ENCODE data around the gene CXCL1.
"Not testable (repeated sequence)": the region's sequence is repeated elsewhere in the genome, so short reads cannot be mapped to it uniquely, and the experiment has no call there.

Gene CXCL1

GRCh38 chr4:73885574-73886267, 16.5 kb downstream of the CXCL1 start:
- DNase-seq = no peak

DNA sequence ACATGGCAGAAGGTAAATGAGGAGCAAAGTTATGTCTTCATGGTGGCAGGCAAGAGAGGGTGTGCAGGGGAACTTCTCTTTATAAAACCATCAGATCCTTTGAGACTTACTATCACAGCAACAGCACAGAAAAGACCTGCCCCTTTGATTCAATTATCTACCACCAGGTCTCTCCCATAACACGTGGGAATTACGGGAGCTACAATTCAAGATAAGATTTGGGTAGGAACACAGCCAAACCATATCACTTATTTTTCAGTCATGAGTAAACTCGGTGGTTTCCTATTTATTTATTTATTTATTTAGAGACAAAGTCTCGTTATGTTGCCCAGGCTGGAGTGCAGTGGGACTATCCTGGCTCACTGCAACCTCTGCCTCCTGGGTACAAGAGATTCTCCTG, 22.1 kb downstream of the CXCL1 start:
- no peak for DNase-seq

DNA sequence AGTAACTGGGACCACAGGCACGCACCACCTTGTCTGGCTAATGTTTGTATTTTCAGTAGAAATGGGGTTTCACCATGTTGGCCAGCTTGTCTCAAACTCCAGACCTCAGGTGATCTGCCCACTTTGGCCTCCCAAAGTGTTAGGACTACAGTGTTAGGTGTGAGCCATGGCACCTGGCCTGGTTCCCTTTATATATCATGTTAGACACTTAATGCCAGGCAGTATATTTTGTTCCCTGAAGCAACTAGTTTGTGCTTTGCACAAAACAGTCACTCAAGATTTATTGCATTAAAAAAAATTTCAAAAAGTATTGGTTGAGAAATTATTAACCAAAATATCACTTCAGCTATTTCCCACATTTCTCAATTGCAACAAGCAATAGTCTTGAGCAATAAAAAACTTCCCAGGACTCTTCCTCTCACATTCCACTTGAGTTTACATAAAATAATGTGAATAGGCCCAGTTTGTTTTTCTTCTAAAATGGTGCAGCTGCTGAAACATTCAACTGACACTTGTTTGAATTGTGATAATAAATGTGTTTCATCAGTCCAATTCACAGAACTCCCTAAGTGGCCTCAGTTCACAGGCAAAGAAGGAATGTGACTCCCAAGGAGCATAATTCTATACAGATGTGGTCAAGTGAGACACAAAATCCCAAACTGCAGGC, 22.7 kb downstream of the CXCL1 start:
- no peak for DNase-seq

- no peak for DNase-seq
Observed at GRCh38 chr4:73892966-73893365, 23.8 kb downstream of the CXCL1 start.

GRCh38 chr4:73894001-73894400, 24.8 kb downstream of the CXCL1 start:
- no peak for DNase-seq

DNA sequence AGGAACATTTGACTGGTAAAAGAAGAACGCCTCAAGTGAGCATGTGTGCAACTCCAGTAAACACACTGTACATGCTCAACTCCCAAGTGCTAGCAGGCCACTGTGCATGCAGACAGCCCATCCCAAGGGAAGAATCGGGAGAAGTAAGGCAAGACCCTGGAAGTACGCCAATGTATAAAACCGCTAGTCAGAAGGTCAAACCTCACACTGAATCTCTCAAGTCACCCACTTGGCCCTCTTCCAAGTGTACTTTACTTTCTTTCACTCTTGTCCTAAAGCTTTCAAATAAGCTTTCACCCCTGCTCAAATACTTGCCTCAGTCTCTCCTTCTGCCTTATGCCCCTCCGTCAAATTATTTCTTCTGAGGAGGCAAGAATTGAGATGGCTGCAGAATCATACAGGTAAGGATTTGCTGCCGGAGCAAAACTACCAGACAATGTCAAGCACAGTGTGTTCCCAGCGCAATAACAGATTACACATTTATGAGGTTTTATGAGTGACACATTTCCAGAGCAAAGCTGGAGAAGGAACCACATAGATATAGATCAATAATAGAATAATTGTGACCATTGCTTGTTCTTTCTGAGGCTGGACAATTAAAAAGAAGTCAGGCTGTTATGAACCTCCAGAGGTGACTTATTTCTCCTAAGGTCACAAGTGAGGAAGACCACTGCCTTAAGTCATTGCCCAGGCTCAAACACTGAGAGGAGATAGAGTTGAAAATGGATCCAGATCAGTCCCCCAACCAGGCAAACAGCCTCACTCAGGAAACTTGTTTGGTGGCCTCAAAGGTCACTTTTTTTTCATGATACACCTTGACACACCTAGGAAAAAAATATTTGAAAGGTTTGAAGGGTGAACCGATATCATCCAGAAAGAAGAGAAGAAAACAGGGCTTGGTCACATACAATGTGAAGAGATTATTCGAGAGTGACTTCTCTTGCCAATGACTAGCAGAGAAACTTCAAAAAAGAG, 26.3 kb downstream of the CXCL1 start:
- no peak for DNase-seq

GRCh38 chr4:73896416-73896815, 27.2 kb downstream of the CXCL1 start:
- no peak for DNase-seq

GRCh38 chr4:73897380-73898136, 28.4 kb downstream of the CXCL1 start:
- no peak for DNase-seq

- DNase-seq = not testable (repeated sequence)
Observed at GRCh38 chr4:73899338-73899737, 30.1 kb downstream of the CXCL1 start.

GRCh38 chr4:73901031-73901430, 31.8 kb downstream of the CXCL1 start:
- no peak for DNase-seq

GRCh38 chr4:73902038-73902637, 32.9 kb downstream of the CXCL1 start:
- no peak for DNase-seq

DNA sequence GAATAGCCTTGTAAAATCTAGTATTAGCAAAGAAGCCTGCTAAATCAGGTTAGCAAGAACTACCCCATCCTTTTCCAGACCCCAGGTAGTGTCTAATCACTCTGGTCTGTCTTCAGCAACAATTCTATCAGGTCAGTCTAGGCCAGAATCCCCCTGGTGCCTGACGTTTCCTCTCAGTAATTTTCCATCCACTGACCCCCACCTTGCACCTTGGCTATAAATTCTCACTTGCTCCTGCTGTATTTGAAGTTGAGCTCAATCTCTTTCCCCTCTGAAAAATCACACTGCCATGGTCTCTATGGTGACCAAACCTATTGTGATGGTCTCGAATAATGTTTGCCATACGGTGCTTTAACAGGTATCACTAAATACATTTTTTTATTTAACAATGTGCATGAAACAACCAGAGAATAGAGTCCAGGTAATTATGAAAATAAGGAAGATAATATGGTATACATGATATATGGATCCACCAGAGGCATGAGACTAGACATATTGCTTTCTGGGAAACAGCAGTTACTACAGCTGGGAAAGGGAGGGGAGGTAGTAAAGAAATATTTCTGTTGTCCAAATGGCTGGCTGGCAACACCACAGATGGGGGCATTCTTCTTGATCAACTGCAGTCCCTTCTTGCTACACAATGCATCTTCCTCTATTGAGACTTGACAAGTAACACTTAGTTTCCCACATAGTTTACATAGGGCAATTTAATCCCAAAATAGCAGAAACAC, 33.8 kb downstream of the CXCL1 start:
- no peak for DNase-seq

- DNase-seq = no peak
Observed at GRCh38 chr4:73904491-73904890, 35.3 kb downstream of the CXCL1 start.

DNA sequence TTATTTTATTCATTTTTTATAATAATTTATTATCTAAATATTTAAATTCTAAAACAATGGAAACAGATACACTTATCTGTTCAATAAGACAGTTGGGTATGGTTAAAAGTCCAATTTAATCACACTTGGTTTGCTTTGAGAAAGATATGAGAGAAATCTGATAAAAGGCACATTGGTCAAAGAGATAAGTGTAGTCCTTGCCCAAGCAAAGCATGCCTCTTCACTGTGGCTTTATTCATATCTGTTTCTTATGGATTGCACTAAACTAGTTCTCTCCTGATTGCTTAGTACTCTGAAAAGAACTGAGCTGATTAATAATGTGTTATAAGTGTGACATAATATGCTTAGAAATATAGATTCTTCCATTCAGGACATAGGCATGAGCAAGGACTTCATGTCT, 39.8 kb downstream of the CXCL1 start:
- DNase-seq = no peak

GRCh38 chr4:73911746-73912145, 42.6 kb downstream of the CXCL1 start:
- DNase-seq = no peak

DNA sequence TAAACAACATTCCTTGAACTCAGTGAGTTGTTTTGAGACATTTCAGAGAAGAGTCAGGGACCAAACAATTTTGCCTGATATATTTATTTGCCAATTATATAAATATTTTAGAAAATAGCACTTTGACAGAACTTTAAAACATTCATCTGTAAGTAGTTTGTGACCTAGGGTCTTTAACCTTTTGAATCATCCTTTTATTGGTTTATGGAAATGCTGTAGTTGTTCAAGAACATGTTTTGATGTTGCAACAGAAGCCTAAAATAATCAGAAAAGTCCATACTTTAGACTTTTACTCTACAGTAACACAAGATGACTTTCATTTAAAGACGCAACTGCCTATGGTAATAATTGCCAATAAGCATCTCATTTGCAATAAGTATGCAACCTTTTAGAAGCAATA, 43.0 kb downstream of the CXCL1 start:
- no peak for DNase-seq

DNA sequence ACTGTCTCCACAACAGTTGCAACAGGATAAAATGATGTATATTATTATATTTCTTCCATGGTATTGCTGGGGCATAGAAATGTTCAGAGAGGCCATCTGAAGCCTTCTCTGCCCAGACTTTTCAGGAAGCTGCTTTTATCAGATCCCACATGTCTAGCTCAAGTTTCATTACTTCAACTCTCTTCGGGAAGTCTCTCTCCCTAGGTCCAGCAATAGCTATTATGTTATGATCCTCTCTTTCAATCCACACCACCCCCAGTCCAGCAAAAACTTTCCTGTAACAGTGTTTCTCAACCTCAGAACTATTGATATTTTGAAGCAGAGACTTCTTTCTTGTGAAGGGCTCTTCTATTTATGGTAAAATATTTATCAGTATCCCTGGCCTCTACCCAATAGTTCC, 44.9 kb downstream of the CXCL1 start:
- DNase-seq = no peak

DNA sequence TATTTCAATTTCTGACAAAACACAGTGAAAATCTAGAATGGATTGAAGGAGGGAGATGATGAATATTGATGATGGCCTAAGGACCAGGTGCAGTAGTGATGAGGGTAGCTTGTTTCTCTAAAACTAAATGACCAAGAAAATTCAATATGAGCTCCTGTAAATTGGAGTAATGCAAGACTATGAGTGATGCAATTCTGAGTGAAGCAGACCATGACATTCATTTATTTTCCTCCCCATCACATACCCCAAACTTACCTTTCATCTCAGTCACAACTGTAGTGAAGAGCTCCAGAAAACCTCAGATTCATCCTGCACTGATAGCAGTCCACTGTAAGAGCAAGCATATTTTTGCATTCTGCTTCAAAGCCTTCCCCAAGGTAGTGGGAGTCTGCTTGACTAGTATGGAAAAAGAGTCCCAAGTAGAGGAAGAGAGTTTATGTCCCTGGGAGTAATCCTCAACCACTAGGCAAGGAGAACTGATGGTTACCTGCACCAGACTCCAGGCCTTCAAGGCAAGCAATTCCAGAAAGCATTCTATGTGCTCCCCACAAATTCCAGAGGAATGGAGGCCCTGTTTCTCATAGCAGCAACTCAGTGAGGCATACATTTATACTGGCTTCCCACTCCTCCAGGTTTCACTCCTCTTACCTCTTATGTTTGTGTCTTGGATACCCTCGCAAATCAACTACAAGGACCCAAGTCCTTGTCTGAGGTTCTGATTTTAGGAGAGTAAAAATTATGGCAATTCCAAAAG, 47.2 kb downstream of the CXCL1 start:
- no peak for DNase-seq

GRCh38 chr4:73917081-73917501, 47.9 kb downstream of the CXCL1 start:
- DNase-seq = no peak

DNA sequence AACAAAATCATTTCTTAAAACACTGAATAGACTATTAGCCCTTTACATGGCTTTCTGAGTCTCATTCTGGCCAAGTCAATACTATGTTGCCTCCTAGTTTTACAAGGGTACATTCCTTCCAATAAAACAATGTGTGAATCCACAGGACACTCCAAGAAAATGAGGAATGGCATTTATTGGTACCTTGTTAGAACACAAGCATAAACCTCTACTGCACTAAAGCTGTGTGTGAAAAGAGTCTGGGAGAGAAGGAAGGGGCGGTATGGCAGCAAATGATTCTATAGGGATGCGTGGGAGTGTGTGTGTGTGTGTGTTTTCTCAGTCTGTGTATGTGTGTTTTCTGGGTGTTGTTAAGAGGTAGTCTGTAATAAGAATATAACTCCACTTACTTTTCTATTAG, 48.9 kb downstream of the CXCL1 start:
- DNase-seq = no peak

- DNase-seq = no peak
Observed at GRCh38 chr4:73919691-73920090, 50.5 kb downstream of the CXCL1 start.

Data from NCI-H82 (cell line).